ENCODE measurements around the gene CDC42BPA.

CDC42BPA gene

GRCh38 chr1:226987623-226988333 is 330.5 kb downstream of the CDC42BPA start:
- no peak for DNase-seq

DNA sequence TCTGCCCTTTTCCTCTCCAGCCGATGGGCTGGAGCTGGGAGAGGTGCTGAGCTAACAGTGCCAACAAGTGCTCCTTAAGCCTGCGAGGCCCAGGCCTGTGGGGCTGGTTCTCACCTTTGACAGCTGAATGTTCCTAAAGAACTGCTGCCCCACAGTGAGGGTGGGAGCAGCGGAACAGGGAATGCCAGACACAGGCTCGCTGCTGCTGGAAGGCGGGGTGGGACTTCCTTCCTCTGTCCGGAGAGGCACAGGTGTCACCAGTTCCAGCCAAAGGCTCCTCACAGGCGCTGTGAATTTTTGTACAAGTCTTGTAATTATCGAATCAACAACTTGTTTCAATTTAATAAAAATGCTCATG is 331.1 kb downstream of the CDC42BPA start:
- DNase-seq = no peak

- DNase-seq = no peak
Measured at GRCh38 chr1:226986496-226987178, 331.7 kb downstream of the CDC42BPA start.

DNA sequence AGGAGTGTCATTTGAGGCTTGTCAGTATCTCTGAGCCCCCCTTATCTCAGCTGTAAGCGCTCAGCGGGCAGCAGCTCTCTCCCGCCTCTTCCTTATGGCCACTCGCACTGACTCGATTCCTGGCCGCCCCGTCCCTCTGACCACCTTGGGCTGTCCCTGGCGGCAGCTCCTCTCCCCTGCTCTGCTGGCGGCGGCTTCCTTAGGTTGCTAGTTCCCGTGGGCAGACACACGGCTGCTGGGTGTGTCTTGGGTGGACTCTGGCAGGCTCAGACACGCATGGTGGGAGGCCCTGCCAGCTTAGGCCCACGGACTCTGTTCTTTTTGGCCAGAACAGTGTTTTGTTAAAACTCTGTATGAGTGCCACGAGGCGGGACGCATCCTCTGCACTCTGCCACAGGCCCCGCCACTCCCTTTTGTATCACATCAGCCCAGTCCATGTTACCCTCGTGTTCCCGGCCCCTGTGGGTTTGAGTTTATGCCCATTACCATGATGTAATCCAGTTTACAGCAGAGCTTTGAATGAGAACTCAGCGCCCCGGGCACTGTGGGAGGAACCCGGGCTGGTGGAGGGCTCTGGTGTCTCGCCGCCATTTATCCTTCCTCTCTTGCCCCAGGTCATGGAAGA is 332.3 kb downstream of the CDC42BPA start:
- no peak for DNase-seq

DNA sequence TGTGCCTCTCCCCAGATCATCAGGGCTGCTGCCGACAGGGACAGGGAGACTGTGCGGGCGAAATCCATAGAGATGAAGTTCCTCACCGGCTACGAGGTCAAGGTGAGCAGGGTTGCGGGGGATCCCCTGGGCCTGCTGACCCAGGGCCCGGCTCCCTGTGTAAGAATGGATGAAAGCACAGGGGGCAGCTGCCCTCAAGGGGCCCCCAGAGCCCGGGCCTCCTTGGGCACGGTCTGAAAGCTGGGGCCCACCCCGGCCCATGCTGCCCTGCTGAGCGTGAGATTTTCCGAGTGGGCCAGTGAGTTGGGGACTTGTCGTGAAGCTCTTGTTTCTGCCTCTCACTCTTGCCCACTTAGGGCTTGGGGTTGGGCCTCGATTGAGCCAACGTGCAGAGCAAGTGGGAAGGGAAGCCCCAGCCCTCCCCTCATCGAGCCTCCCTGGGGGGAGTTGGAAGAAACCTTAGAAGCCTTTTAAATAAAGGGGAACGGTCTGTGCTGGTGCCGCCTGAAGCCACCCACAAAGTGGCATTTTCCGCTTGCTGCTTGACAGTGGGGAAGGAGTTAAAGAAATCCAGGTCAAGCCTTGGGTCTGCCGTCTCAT is 333.0 kb downstream of the CDC42BPA start:
- DNase-seq = no peak

- no peak for DNase-seq
Measured at GRCh38 chr1:226984521-226985238, 333.6 kb downstream of the CDC42BPA start.

DNA sequence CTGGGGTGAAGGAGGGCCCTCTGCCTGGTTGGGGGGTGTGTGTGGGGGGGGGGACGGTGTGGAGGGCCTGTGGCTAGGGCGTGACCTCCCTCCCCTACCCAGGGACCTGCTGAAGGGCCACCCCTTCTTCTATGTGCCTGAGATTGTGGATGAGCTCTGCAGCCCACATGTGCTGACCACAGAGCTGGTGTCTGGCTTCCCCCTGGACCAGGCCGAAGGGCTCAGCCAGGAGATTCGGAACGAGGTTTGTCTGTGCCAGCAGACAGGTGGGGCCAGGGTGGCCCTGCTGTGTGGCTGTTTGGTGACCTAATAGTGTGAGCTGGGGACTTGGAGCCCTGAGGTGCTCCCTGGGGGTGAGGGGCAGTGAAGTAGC is 334.3 kb downstream of the CDC42BPA start:
- no peak for DNase-seq

DNA sequence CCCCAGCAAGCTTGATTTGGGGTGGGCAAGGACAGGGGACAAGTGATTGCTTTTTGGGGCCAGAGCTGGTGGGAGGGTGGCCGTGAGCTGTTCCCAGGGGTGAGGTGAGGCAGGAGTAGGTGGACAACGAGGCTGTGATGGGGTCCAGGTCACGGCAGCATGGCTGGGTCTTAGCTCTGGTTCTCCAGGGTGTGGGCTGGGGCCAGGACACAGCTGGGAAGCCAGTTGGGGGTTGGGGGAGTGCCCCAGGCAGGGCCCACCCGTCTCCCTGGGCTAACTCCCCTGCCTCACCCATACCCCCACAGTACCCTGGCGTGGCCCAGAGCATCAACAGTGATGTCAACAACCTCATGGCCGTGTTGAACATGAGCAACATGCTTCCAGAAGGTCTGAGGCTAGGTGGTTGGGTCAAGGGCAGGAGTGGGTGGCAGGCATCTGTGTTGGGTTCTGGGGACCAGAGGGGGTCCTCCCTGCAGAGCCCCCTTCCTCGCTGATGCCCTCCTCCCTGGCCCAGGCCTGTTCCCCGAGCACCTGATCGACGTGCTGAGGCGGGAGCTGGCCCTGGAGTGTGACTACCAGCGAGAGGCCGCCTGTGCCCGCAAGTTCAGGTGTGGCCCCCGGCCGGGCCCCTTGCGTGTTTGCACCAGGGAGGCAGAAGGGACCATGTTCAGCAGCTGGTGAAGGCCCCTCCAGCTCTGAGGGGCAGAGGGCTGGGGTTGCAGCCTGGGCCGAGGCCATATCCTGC is 334.9 kb downstream of the CDC42BPA start:
- DNase-seq = no peak

GRCh38 chr1:226982451-226983177 is 335.7 kb downstream of the CDC42BPA start:
- DNase-seq = no peak

- no peak for DNase-seq
Measured at GRCh38 chr1:226981838-226982237, 336.5 kb downstream of the CDC42BPA start.

GRCh38 chr1:226981386-226981817 is 336.9 kb downstream of the CDC42BPA start:
- DNase-seq = no peak

DNA sequence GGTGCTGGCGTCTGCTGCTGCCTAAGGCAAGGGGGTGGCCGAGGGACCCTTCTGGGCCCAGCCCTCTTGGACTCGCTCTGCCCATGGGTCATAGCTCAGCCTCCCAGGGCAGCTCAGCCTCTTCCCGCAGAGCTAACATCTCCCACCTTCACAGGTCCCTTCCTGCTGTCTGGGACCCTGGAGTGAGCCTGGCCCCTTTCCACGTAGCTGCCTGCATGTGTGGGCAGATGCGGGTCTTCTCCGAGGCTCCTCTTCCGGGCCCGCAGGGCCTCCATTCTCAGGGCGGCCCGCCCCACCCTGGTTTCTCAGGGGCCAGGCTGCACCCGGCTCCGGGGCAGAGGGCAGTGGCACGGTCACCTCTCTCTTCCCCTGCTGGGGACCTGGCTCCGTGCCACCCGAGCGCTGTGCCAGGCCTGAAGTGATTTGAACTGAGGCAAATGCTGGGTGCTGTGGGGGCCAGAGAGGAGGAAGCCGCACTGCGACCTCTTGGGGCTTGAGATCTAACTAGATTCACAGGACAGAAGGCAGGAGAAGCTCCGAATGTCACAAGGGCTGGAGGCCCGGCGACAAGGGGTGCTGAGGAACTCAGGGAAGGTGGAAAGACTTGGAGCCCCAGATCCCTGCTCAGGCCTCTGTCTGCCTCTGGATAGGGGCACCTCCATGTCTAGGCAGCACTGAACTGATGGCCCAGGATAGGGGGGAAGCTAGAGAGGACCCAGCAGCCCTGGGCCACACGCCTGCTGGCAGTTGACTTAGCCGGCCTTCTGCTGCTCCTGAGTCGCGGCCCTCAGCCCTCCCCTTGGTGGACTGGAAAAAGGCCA is 337.5 kb downstream of the CDC42BPA start:
- DNase-seq = no peak

DNA sequence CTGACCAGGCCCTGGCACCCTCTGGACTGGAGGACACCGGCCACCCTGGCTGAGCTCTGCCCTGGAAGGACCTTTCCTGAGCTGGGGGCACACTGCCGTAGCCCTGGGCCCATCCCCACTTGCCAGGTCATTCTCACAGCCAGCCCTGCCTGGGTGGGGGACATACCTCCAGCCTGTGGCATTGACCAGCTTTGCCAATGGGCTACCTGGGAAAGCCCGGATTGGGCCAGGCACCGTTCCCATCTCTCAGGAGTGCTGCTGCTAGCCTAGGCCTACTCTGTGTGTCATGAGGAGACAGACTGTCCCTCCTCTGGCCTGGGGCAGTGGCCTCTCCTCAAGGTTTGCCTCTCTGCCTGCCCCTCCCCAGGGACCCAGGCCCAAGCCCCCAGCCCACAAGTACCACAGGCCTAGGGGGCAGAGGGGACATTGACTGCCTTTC is 338.2 kb downstream of the CDC42BPA start:
- no peak for DNase-seq

GRCh38 chr1:226979517-226980121 is 338.7 kb downstream of the CDC42BPA start:
- DNase-seq = no peak

DNA sequence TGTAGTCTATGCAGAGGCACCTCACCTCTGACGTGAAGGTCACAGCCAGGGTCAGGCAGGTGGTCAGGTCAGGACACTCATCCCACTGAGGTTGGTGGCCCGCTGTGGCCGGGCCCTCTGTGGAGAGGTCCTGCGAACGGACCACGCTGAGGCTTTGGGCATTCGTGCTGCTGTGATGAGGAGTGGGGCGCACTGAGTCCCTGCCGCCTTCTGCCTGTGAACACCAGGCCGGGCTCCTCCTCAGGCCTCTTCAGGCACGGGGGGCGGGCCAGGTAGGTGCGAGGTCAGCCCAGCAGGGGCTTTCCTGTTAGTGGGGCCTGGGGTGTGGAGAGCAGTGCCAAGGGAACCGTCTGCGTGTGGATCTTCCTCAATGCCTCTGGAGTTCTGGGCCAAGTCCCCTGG is 339.2 kb downstream of the CDC42BPA start:
- DNase-seq = no peak

GRCh38 chr1:226978432-226979114 is 339.7 kb downstream of the CDC42BPA start:
- no peak for DNase-seq

- no peak for DNase-seq
Measured at GRCh38 chr1:226977643-226978431, 340.5 kb downstream of the CDC42BPA start.

DNA sequence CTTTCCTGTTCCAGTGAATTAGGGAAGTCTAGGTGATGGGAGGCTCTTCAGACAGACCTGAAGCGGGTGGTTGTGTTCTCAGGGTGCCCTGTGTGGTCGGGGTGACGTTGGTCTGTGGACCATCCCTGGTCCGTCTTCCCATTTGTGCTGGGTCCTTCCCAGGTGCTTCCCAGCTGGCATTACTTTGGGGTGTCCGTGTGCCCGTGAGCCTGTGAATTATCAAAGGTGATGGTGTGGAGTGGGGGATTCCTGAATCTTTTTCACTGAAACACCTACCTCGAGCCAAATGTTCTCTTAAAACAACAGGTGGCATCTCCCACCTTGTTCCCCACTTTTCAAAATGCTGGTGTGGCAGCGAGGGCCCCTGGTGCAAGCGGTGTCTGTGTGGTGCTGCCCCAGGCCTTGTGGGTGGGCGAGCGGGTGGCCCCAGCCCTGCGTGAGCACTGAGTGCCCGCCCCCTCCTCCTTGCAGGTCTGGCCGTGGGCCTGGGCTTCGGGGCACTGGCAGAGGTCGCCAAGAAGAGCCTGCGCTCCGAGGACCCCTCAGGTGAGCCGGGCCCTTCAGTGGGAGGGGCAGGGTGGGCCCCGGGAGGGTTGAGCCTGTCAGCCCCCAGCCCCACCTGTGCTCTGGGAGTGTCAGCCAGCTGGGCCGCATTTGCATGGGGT is 341.2 kb downstream of the CDC42BPA start:
- no peak for DNase-seq

Data from CD4-positive, alpha-beta T cell treated with Interleukin-6 for 4 hours (primary cell).